HCT116 (cell line): ENCODE measurements around the gene TNPO1. TPM values are rescaled to one million over a fixed set of nuclear protein-coding genes. Genes with fewer than 3 reads are reported as not detected.
"Not testable (repeated sequence)": the region's sequence is repeated elsewhere in the genome, so short reads cannot be mapped to it uniquely, and the experiment has no call there.

Experiments
- ATAC-seq: fragments of 200-7000 bp; cut with Tn5 transposase; 2 replicates; pipeline ENCODE4 v1.9.1; 2020; ENCODE audit warnings: mild to moderate bottlenecking, moderate library complexity
- BruUV-seq: library from RNA; stranded (reverse); fragments of 400-500 nt; replicated peaks from 2 replicates; lab custom pipeline; 2021; lab: Mats Ljungman, UMichigan
- CTCF ChIA-PET: fragments of 300-600 bp; sonication (Branson Sonifier 250); formaldehyde crosslinking; loops from one replicate; lab custom pipeline; 2021; ENCODE audit warnings: antibody characterized with exemption; lab: Charles Lee
- POLR2A ChIA-PET: fragments of 300-600, 350-600 bp; sonication (Branson Sonifier 250); formaldehyde crosslinking; loops from one replicate; lab custom pipeline; 2021; ENCODE audit warnings: antibody characterized with exemption; lab: Charles Lee
- RAD21 ChIA-PET, 2 experiments: fragments of 300-600 bp; sonication (Branson Sonifier 250); formaldehyde crosslinking; loops; one replicate each; lab custom pipeline; 2023; ENCODE audit warnings: low total read pairs in 2 of 2; ENCODE audit not compliant: uncharacterized antibody in 2 of 2, unreplicated experiment in 2 of 2, low non-redundant PET in 1 of 2; lab: Charles Lee
- DNase-seq: peaks from one replicate; pipeline ENCODE4 v3.0.0-alpha.2; 2010; ENCODE audit warnings: low read depth, low spot score
- H2AFZ ChIP-seq: fragments of 200-600 bp; shearing (Covaris generic), sonication (generic); 2 replicates; pipeline ENCODE4 v1.6.1; 2017; ENCODE audit warnings: low read depth, mixed run types, mixed read lengths, antibody characterized with exemption, low read length; ENCODE audit not compliant: poor library complexity, severe bottlenecking
- H3K27ac ChIP-seq: 2 replicates; pipeline ENCODE4 v1.5.1; 2012; ENCODE audit warnings: low read depth, low read length
- H3K27me3 ChIP-seq: fragments of 200-600 bp; sonication (generic); 2 replicates; pipeline ENCODE4 v1.6.1; 2016; ENCODE audit warnings: mixed run types, low read length, mixed read lengths; ENCODE audit not compliant: insufficient read depth
- H3K36me3 ChIP-seq, 2 experiments: fragments of 200-500 bp in 1 of 2; fragments of 200-600 bp in 1 of 2; sonication (Bioruptor generic) in 1 of 2; sonication (generic) in 1 of 2; 2 replicates each; pipeline versions ENCODE4 v1.5.1 to v1.6.1; 2014 to 2016; ENCODE audit warnings: low read length in 2 of 2, inconsistent platforms in 1 of 2, mixed read lengths in 1 of 2, mixed run types in 1 of 2; ENCODE audit not compliant: insufficient read depth in 2 of 2, control insufficient read depth in 1 of 2
- H3K4me1 ChIP-seq, 2 experiments: fragments of 200-600 bp in 1 of 2; sonication (generic) in 1 of 2; 2 replicates each; pipeline versions ENCODE4 v1.5.1 to v1.6.1; 2012 to 2017; ENCODE audit warnings: low read length in 2 of 2, inconsistent platforms in 1 of 2, mild to moderate bottlenecking in 1 of 2, mixed read lengths in 1 of 2, mixed run types in 1 of 2, moderate library complexity in 1 of 2; ENCODE audit not compliant: insufficient read depth in 2 of 2, control insufficient read depth in 1 of 2
- H3K4me2 ChIP-seq: fragments of 200-600 bp; sonication (generic); 2 replicates; pipeline ENCODE4 v1.6.1; 2017; ENCODE audit warnings: mixed run types, low read length, mixed read lengths
- H3K4me3 ChIP-seq, 2 experiments: fragments of 200-600 bp in 1 of 2; sonication (generic) in 1 of 2; replicated peaks in 1 of 2; 2 replicates each; pipeline ENCODE4 v1.5.1; 2011 to 2016; ENCODE audit warnings: low read length in 2 of 2, control low read depth in 1 of 2, low read depth in 1 of 2, mild to moderate bottlenecking in 1 of 2, mixed read lengths in 1 of 2, mixed run types in 1 of 2
- H3K79me2 ChIP-seq: fragments of 200-600 bp; sonication (generic); 2 replicates; pipeline ENCODE4 v1.6.1; 2017; ENCODE audit warnings: mild to moderate bottlenecking, mixed run types, low read length, moderate library complexity, mixed read lengths; ENCODE audit not compliant: insufficient read depth
- H3K9ac ChIP-seq: fragments of 200-600 bp; sonication (generic); 2 replicates; pipeline ENCODE4 v1.6.1; 2016; ENCODE audit warnings: low read length, mixed read lengths
- H3K9me2 ChIP-seq: fragments of 200-600 bp; sonication (generic), shearing (Covaris generic); 2 replicates; pipeline ENCODE4 v1.6.1; 2017; ENCODE audit warnings: mixed run types, mild to moderate bottlenecking, moderate library complexity; ENCODE audit not compliant: insufficient read depth
- H3K9me3 ChIP-seq, 2 experiments: fragments of 200-500 bp in 1 of 2; fragments of 200-600 bp in 1 of 2; sonication (Bioruptor generic) in 1 of 2; sonication (generic) in 1 of 2; 2 replicates each; pipeline ENCODE4 v1.6.1; 2014 to 2017; ENCODE audit warnings: low read length in 2 of 2, mixed read lengths in 2 of 2, inconsistent platforms in 1 of 2, low read depth in 1 of 2, mild to moderate bottlenecking in 1 of 2, mixed run types in 1 of 2, moderate library complexity in 1 of 2; ENCODE audit not compliant: control insufficient read depth in 1 of 2, insufficient read depth in 1 of 2
- H4K20me1 ChIP-seq: fragments of 200-600 bp; sonication (generic), shearing (Covaris generic); 2 replicates; pipeline ENCODE4 v1.6.1; 2017; ENCODE audit warnings: mixed run types, mild to moderate bottlenecking, moderate library complexity; ENCODE audit not compliant: insufficient read depth
- FOSL1 ChIP-seq: IDR thresholded peaks from 2 replicates; pipeline ENCODE4 v1.6.1; 2012; ENCODE audit warnings: low read depth
- POLR2A ChIP-seq: IDR thresholded peaks from 2 replicates; pipeline ENCODE4 v1.7.0; 2011; ENCODE audit warnings: borderline replicate concordance; ENCODE audit not compliant: insufficient read depth, insufficient read length; ENCODE audit errors: extremely low read depth
- POLR2AphosphoS5 ChIP-seq: IDR thresholded peaks from 2 replicates; pipeline ENCODE4 v1.6.1; 2011; ENCODE audit warnings: mild to moderate bottlenecking, low read depth, low read length, moderate library complexity
- SP1 ChIP-seq: IDR thresholded peaks from 2 replicates; pipeline ENCODE4 v1.6.1; 2012; ENCODE audit warnings: low read depth
- TCF7L2 ChIP-seq: IDR thresholded peaks from 2 replicates; pipeline ENCODE4 v1.7.0; 2011; ENCODE audit warnings: borderline replicate concordance, inconsistent platforms; ENCODE audit not compliant: insufficient read depth, insufficient read length; ENCODE audit errors: extremely low read depth
- intact Hi-C: fragments of 100-400 bp; cut with micrococcal nuclease; formaldehyde crosslinking; loops from 2 replicates; pipeline ENCODE4 v1.10.0; 2022
- total RNA-seq: library from RNA; stranded (reverse); gene quantifications from one replicate; pipeline ENCODE4 v1.2.1, GENCODE V29; 2021; ENCODE audit not compliant: unreplicated experiment

Gene TNPO1
- total RNA-seq, 1 experiment from 2014 or later, result 104 TPM

GRCh38 chr5:72808637-72809036, 7.8 kb upstream of the TNPO1 start:
- H3K27me3 ChIP-seq, H3K4me1 ChIP-seq, H3K79me2 ChIP-seq, BruUV-seq, ATAC-seq, POLR2A ChIA-PET, H3K9ac ChIP-seq, CTCF ChIA-PET, DNase-seq, H3K4me3 ChIP-seq, H2AFZ ChIP-seq, H3K27ac ChIP-seq, H3K9me2 ChIP-seq, RAD21 ChIA-PET, H3K36me3 ChIP-seq, H3K9me3 ChIP-seq, H3K4me2 ChIP-seq, intact Hi-C loops, H4K20me1 ChIP-seq: not testable (repeated sequence)

GRCh38 chr5:72811849-72812248, 4.6 kb upstream of the TNPO1 start:
- Histone ChIP-seq H2AFZ (no peak overlapping the region), H3K79me2 (no peaks in the 10 kb centered on the region), H4K20me1 (no peaks in the 10 kb centered on the region), H3K27me3 (no peaks in the 10 kb centered on the region), H3K9ac (no peak overlapping the region), H3K27ac (no peak overlapping the region), H3K4me1 (peaks cover 4% of the 10 kb centered on the region in 2 experiments; a peak in 1 of 4 replicates), H3K4me3 (no peak overlapping the region), H3K9me3 (no peaks in the 10 kb centered on the region), H3K4me2 (no peak overlapping the region), H3K9me2 (0 out of 2 replicates have a peak, but pooled peaks cover 2% of the 10 kb centered on the region), H3K36me3 (no peaks in the 10 kb centered on the region)
- CTCF ChIA-PET, result no interaction called here
- POLR2A ChIA-PET, result no interaction called here
- ATAC-seq, result no peak
- RAD21 ChIA-PET, result no interaction called here
- no peak for DNase-seq
- BruUV-seq, result no TSS peak
- no peak for TF ChIP-seq SP1
- intact Hi-C loops, result no loop called here

GRCh38 chr5:72812488-72812887, 4.0 kb upstream of the TNPO1 start:
- ChIA-PET POLR2A (no interaction called here), RAD21 (no interaction called here), CTCF (no interaction called here)
- 0 out of 2 replicates have a peak, but pooled peaks cover 2% of the 10 kb centered on the region for H3K9me2 ChIP-seq
- DNase-seq, result no peak
- no peak overlapping the region for H3K9ac ChIP-seq
- intact Hi-C loops, result no loop called here
- no peak overlapping the region for H3K27ac ChIP-seq
- no peaks in the 10 kb centered on the region for H3K79me2 ChIP-seq
- H3K4me3 ChIP-seq, result no peak overlapping the region
- no peak overlapping the region for H3K4me2 ChIP-seq
- no peak for ATAC-seq
- H3K36me3 ChIP-seq, result no peaks in the 10 kb centered on the region
- H3K27me3 ChIP-seq, result no peaks in the 10 kb centered on the region
- H3K9me3 ChIP-seq, result no peaks in the 10 kb centered on the region
- H2AFZ ChIP-seq, result no peak overlapping the region
- peaks cover 4 to 8% of the 10 kb centered on the region in 2 experiments; a peak in 3 of 4 replicates for H3K4me1 ChIP-seq
- H4K20me1 ChIP-seq, result no peaks in the 10 kb centered on the region
- no TSS peak for BruUV-seq
- TF ChIP-seq POLR2A (no peak), SP1 (no peak), POLR2AphosphoS5 (no peak), TCF7L2 (no peak), FOSL1 (no peak)
